ENCODE measurements around the gene MYH11.

The MYH11 gene

GRCh38 chr16:15785386-15786059 lies 71.3 kb downstream of the MYH11 start:
- TF ChIP-seq REST (IDR thresholded peaks at IDR 0.05; ENCODE audit: low read depth) = no peak
- no peak for TF ChIP-seq TEAD4 (IDR thresholded peaks at IDR 0.05)
- no peak for TF ChIP-seq TCF12 (IDR thresholded peaks at IDR 0.05; ENCODE audit: low read depth)

GRCh38 chr16:15783985-15784384 lies 72.8 kb downstream of the MYH11 start:
- TF ChIP-seq REST (IDR thresholded peaks at IDR 0.05; ENCODE audit: low read depth) (no peak), USF1 (IDR thresholded peaks at IDR 0.05) (no peak), CEBPB (IDR thresholded peaks at IDR 0.05) (no peak), RAD21 (IDR thresholded peaks at IDR 0.05; ENCODE audit: low read depth) (no peak), EGR1 (IDR thresholded peaks at IDR 0.05) (no peak), YY1 (IDR thresholded peaks at IDR 0.05; ENCODE audit: low read depth) (no peak), TCF12 (IDR thresholded peaks at IDR 0.05; ENCODE audit: low read depth) (no peak), MAX (IDR thresholded peaks at IDR 0.05) (no peak)

- TF ChIP-seq CEBPB (IDR thresholded peaks at IDR 0.05) (no peak), TCF12 (IDR thresholded peaks at IDR 0.05; ENCODE audit: low read depth) (no peak), MAX (IDR thresholded peaks at IDR 0.05) (no peak), TAF1 (IDR thresholded peaks at IDR 0.05; ENCODE audit: low read depth) (no peak), CREB1 (IDR thresholded peaks at IDR 0.05; ENCODE audit: low read depth) (no peak), EP300 (IDR thresholded peaks at IDR 0.05; ENCODE audit: borderline replicate concordance) (no peak), NFIC (IDR thresholded peaks at IDR 0.05) (no peak), RAD21 (IDR thresholded peaks at IDR 0.05; ENCODE audit: low read depth) (no peak), YY1 (IDR thresholded peaks at IDR 0.05; ENCODE audit: low read depth) (no peak), TEAD4 (IDR thresholded peaks at IDR 0.05) (no peak), EGR1 (IDR thresholded peaks at IDR 0.05) (no peak), ZBTB7A (IDR thresholded peaks at IDR 0.05; ENCODE audit: low read depth) (no peak)
Measured at GRCh38 chr16:15782573-15783365, 74.1 kb downstream of the MYH11 start.

GRCh38 chr16:15781650-15782049 lies 75.2 kb downstream of the MYH11 start:
- no peak for TF ChIP-seq EP300 (IDR thresholded peaks at IDR 0.05; ENCODE audit: borderline replicate concordance)
- TF ChIP-seq TEAD4 (IDR thresholded peaks at IDR 0.05) = no peak
- TF ChIP-seq EGR1 (IDR thresholded peaks at IDR 0.05) = no peak
- TF ChIP-seq TCF12 (IDR thresholded peaks at IDR 0.05; ENCODE audit: low read depth) = no peak
- no peak for TF ChIP-seq USF1 (IDR thresholded peaks at IDR 0.05)
- no peak for TF ChIP-seq NFIC (IDR thresholded peaks at IDR 0.05)

GRCh38 chr16:15780805-15781204 lies 76.0 kb downstream of the MYH11 start:
- TF ChIP-seq TEAD4 (IDR thresholded peaks at IDR 0.05) = no peak

- TF ChIP-seq MAX (IDR thresholded peaks at IDR 0.05) (no peak), ZBTB7A (IDR thresholded peaks at IDR 0.05; ENCODE audit: low read depth) (no peak), FOXM1 (IDR thresholded peaks at IDR 0.05; ENCODE audit: borderline replicate concordance, low read depth) (no peak), EP300 (IDR thresholded peaks at IDR 0.05; ENCODE audit: borderline replicate concordance) (no peak), RAD21 (IDR thresholded peaks at IDR 0.05; ENCODE audit: low read depth) (no peak), CREB1 (IDR thresholded peaks at IDR 0.05; ENCODE audit: low read depth) (no peak), REST (IDR thresholded peaks at IDR 0.05; ENCODE audit: low read depth) (no peak), NFIC (IDR thresholded peaks at IDR 0.05) (no peak), USF1 (IDR thresholded peaks at IDR 0.05) (no peak), TCF12 (IDR thresholded peaks at IDR 0.05; ENCODE audit: low read depth) (no peak), TAF1 (IDR thresholded peaks at IDR 0.05; ENCODE audit: low read depth) (no peak), TEAD4 (IDR thresholded peaks at IDR 0.05) (no peak), YY1 (IDR thresholded peaks at IDR 0.05; ENCODE audit: low read depth) (no peak), EGR1 (IDR thresholded peaks at IDR 0.05) (no peak)
Measured at GRCh38 chr16:15779664-15780351, 77.0 kb downstream of the MYH11 start.

Measured in Ishikawa (cell line).